Subcutaneous adipose tissue (tissue), 4 donors: ENCODE measurements around the gene ZFAND6. TPM values are rescaled to one million over a fixed set of nuclear protein-coding genes. Genes with fewer than 3 reads are reported as not detected.

Experiments used
- CTCF ChIP-seq: fragments of 450-650 bp; IDR thresholded peaks from one replicate; pipeline ENCODE4 v1.5.1; 2016; ENCODE audit warnings: low read depth, mild to moderate bottlenecking, control low read depth, antibody characterized with exemption, moderate library complexity
- total RNA-seq, 4 donors: library from RNA; depleted of rRNA; stranded (reverse); fragments of >200 nt; gene quantifications; one replicate each; pipeline ENCODE4 v1.1.0, GENCODE V29; 2016

Gene ZFAND6
- total RNA-seq, 4 donors from 2014 or later = 107 to 155 (median 140) TPM

- TF ChIP-seq CTCF = no peak
Observed at GRCh38 chr15:80176443-80176842, 117.0 kb downstream of the ZFAND6 start.

- TF ChIP-seq CTCF = no peak
Observed at GRCh38 chr15:80177156-80177555, 117.7 kb downstream of the ZFAND6 start.

GRCh38 chr15:80179025-80179759, 119.7 kb downstream of the ZFAND6 start:
- no peak for TF ChIP-seq CTCF

DNA sequence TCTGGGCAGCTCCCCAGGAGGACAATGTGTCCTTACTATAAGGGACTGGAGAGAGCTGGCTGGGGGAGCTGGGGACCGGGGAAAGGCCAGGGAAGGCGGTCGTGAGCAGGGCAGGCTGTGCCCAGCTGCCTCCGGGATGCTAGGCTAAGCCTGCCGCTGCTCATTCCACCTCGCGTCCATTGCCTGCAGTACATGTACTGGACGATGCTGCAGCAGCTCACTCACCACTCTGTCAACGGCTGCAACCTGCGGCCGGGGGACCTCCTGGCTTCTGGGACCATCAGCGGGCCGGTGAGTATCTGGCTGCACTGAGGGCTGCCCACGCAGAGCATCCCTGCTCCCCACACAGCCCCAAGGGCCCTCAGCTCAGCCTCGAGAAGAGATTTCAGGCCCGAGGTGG, 120.5 kb downstream of the ZFAND6 start:
- TF ChIP-seq CTCF = no peak

GRCh38 chr15:80180468-80180867, 121.0 kb downstream of the ZFAND6 start:
- no peak for TF ChIP-seq CTCF

- no peak for TF ChIP-seq CTCF
Observed at GRCh38 chr15:80180986-80181385, 121.5 kb downstream of the ZFAND6 start.

- no peak for TF ChIP-seq CTCF
Observed at GRCh38 chr15:80182611-80183261, 123.3 kb downstream of the ZFAND6 start.
